GM12801 (cell line): ENCODE data around the gene BSCL2.

Source experiments
- CTCF ChIP-seq: IDR thresholded peaks from one replicate; pipeline ENCODE4 v1.5.1; 2011; ENCODE audit warnings: control low read depth; ENCODE audit not compliant: insufficient read length; ENCODE audit errors: extremely low read depth

The BSCL2 gene

GRCh38 chr11:62649486-62649885 is 57.7 kb downstream of the BSCL2 start:
- no peak for TF ChIP-seq CTCF

GRCh38 chr11:62648967-62649364 is 58.3 kb downstream of the BSCL2 start:
- TF ChIP-seq CTCF, result no peak

GRCh38 chr11:62648185-62648966 is 58.8 kb downstream of the BSCL2 start:
- no peak for TF ChIP-seq CTCF

GRCh38 chr11:62647609-62648005 is 59.6 kb downstream of the BSCL2 start:
- no peak for TF ChIP-seq CTCF

- TF ChIP-seq CTCF, result no peak
Observed at GRCh38 chr11:62646825-62647608, 60.2 kb downstream of the BSCL2 start.

GRCh38 chr11:62645946-62646824 is 61.0 kb downstream of the BSCL2 start, which contains the start of gene GANAB:
Gene GANAB (minus strand): TSS chr11:62646613. CDS start chr11:62646599, 14 bp downstream.
- TF ChIP-seq CTCF, result no peak

GRCh38 chr11:62645671-62645945 is 61.6 kb downstream of the BSCL2 start:
- no peak for TF ChIP-seq CTCF
